Osteocyte (in vitro differentiated cells): ENCODE measurements around the gene GFER. TPM values are rescaled to one million over a fixed set of nuclear protein-coding genes. Genes with fewer than 3 reads are reported as not detected.
A peak's percentile ranks its signal among the peaks of the same experiment; 100 is the strongest.
"Not testable (repeated sequence)": the region's sequence is repeated elsewhere in the genome, so short reads cannot be mapped to it uniquely, and the experiment has no call there.

ENCODE experiments used
- DNase-seq: peaks from one replicate; pipeline ENCODE4 v3.0.0; 2021; ENCODE audit warnings: mixed read lengths; ENCODE audit not compliant: unreplicated experiment; ENCODE audit errors: extremely low spot score
- H3K27ac Mint-ChIP-seq: one replicate; pipeline ENCODE4 v1.8.0; 2021; ENCODE audit warnings: mild to moderate bottlenecking, mixed read lengths; ENCODE audit not compliant: unreplicated experiment
- H3K27me3 Mint-ChIP-seq: one replicate; pipeline ENCODE4 v1.8.0; 2021; ENCODE audit warnings: mixed read lengths; ENCODE audit not compliant: unreplicated experiment
- H3K36me3 Mint-ChIP-seq: one replicate; pipeline ENCODE4 v1.8.0; 2021; ENCODE audit warnings: mixed read lengths; ENCODE audit not compliant: unreplicated experiment
- H3K4me1 Mint-ChIP-seq: one replicate; pipeline ENCODE4 v1.8.0; 2021; ENCODE audit warnings: mixed read lengths; ENCODE audit not compliant: unreplicated experiment
- H3K4me3 Mint-ChIP-seq: one replicate; pipeline ENCODE4 v1.8.0; 2021; ENCODE audit warnings: mild to moderate bottlenecking, moderate library complexity, mixed read lengths; ENCODE audit not compliant: unreplicated experiment
- H3K9me3 Mint-ChIP-seq: one replicate; pipeline ENCODE4 v1.8.0; 2021; ENCODE audit warnings: mixed read lengths; ENCODE audit not compliant: unreplicated experiment
- CTCF ChIP-seq: fragments of 200-600 bp; sonication (generic); IDR thresholded peaks from 2 replicates; pipeline ENCODE4 v1.5.0; 2021; ENCODE audit warnings: antibody characterized with exemption, mild to moderate bottlenecking, moderate library complexity
- total RNA-seq: library from RNA; stranded (reverse); gene quantifications from 2 replicates; pipeline ENCODE4 v1.2.1, GENCODE V29; 2021

The GFER gene
- total RNA-seq, 1 donor from 2014 or later: 24.7 TPM

- no peak for TF ChIP-seq CTCF
- no peak overlapping the region for H3K27ac Mint-ChIP-seq
These were observed 33.9 kb upstream of the GFER start for GRCh38 chr16:1950047-1950446.

DNA sequence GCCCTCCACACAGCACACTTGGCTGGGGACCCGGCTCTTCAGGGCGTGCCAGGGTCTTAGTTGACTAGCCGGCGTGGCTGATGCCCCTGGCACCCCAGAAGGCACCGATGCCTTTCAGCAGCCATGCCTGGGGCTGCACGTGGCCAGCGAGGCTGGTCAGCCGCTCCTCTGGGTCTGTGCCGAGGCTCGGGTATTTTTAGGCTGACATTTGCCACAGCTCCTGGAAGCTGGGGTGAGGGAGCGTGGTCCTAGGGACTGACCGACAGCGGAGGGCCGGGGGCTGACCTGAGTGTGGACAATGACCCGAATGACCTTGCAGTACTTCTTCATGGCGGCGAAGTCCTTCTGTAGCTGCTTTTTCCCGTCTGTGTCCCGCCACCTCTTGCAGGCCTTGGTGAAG is 33.4 kb upstream of the GFER start:
- no peaks in the 10 kb centered on the region for H3K9me3 Mint-ChIP-seq
- H3K27me3 Mint-ChIP-seq: no peaks in the 10 kb centered on the region
- no peak overlapping the region for H3K4me3 Mint-ChIP-seq
- H3K27ac Mint-ChIP-seq: no peak overlapping the region
- DNase-seq: no peak
- H3K36me3 Mint-ChIP-seq: no peaks in the 10 kb centered on the region
- H3K4me1 Mint-ChIP-seq: no peaks in the 10 kb centered on the region
- no peak for TF ChIP-seq CTCF

More at GRCh38 chr16:1950047-1950446, 33.9 kb upstream of the GFER start:
- Mint-ChIP-seq H3K27me3 (no peaks in the 10 kb centered on the region), H3K9me3 (no peaks in the 10 kb centered on the region), H3K4me1 (no peaks in the 10 kb centered on the region), H3K4me3 (no peak overlapping the region), H3K36me3 (no peaks in the 10 kb centered on the region)
- DNase-seq: no peak

- no peaks in the 10 kb centered on the region for H3K9me3 Mint-ChIP-seq
- TF ChIP-seq CTCF: no peak
- no peak for DNase-seq
- H3K27ac Mint-ChIP-seq: no peak overlapping the region
- H3K4me1 Mint-ChIP-seq: no peaks in the 10 kb centered on the region
- no peaks in the 10 kb centered on the region for H3K36me3 Mint-ChIP-seq
- no peaks in the 10 kb centered on the region for H3K27me3 Mint-ChIP-seq
- no peak overlapping the region for H3K4me3 Mint-ChIP-seq
These were observed 30.3 kb upstream of the GFER start for GRCh38 chr16:1953734-1954133.

GRCh38 chr16:1957434-1958142 is 26.4 kb upstream of the GFER start:
- H3K36me3 Mint-ChIP-seq, H3K4me3 Mint-ChIP-seq, H3K27ac Mint-ChIP-seq, DNase-seq, H3K27me3 Mint-ChIP-seq, H3K9me3 Mint-ChIP-seq: not testable (repeated sequence)
- H3K4me1 Mint-ChIP-seq: peaks cover 21% of the 10 kb centered on the region

DNA sequence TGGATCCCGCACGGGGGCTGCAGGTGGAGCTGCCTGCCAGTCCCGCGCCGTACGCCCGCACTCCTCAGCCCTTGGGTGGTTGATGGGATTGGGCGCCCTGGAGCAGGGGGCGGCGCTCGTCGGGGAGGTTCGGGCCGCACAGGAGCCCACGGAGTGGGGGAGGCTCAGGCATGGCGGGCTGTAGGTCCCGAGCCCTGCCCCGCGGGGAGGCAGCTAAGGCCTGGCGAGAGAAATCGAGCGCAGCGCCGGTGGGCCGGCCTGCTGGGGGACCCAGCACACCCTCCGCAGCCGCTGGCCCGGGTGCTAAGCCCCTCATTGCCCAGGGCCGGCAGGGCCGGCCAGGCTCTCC is 25.9 kb upstream of the GFER start:
- H3K4me1 Mint-ChIP-seq: peaks cover 25% of the 10 kb centered on the region
- not testable (repeated sequence) for H3K27me3 Mint-ChIP-seq, DNase-seq, H3K4me3 Mint-ChIP-seq, H3K9me3 Mint-ChIP-seq, H3K36me3 Mint-ChIP-seq, H3K27ac Mint-ChIP-seq

- peaks cover 10% of the 10 kb centered on the region for H3K36me3 Mint-ChIP-seq
- TF ChIP-seq CTCF: no peak
- H3K4me3 Mint-ChIP-seq: peak overlapping the region; percentile 96
- H3K9me3 Mint-ChIP-seq: no peaks in the 10 kb centered on the region
- H3K27ac Mint-ChIP-seq: no peak overlapping the region
- no peaks in the 10 kb centered on the region for H3K27me3 Mint-ChIP-seq
- DNase-seq: no peak
- peaks cover 31% of the 10 kb centered on the region for H3K4me1 Mint-ChIP-seq
These were observed 25.2 kb upstream of the GFER start for GRCh38 chr16:1958715-1959268.
